OCI-LY3 (cell line): ENCODE results near the gene TASOR.

ENCODE experiments used
- H2AFZ ChIP-seq: fragments of 200-600, 300-600 bp; shearing (Covaris generic); 2 replicates; pipeline ENCODE4 v1.6.0; 2014; ENCODE audit warnings: antibody characterized with exemption, low read depth, low read length
- H3K27ac ChIP-seq: fragments of 200-600, 300-600 bp; sonication (generic); 2 replicates; pipeline ENCODE4 v1.5.1; 2014; ENCODE audit warnings: mild to moderate bottlenecking, low read length, moderate library complexity, mixed read lengths
- H3K27me3 ChIP-seq: fragments of 200-600, 300-600 bp; sonication (generic); 2 replicates; pipeline ENCODE4 v1.6.1; 2014; ENCODE audit warnings: low read depth, low read length, mixed read lengths
- H3K36me3 ChIP-seq: fragments of 200-600, 300-600 bp; sonication (generic); replicated peaks from 2 replicates; pipeline ENCODE3; 2014; ENCODE audit warnings: low read depth, low read length, mixed read lengths
- H3K4me1 ChIP-seq: fragments of 300-600, 200-600 bp; sonication (generic); 2 replicates; pipeline ENCODE4 v1.6.1; 2014; ENCODE audit warnings: low read length, mixed read lengths
- H3K4me2 ChIP-seq: fragments of 200-600, 300-600 bp; sonication (generic); 2 replicates; pipeline ENCODE4 v1.6.1; 2014; ENCODE audit warnings: low read length, mixed read lengths
- H3K4me3 ChIP-seq: fragments of 300-600, 200-600 bp; sonication (generic); 2 replicates; pipeline ENCODE4 v1.5.1; 2014; ENCODE audit warnings: antibody characterized with exemption, mild to moderate bottlenecking, low read length, moderate library complexity
- H3K79me2 ChIP-seq: fragments of 300-600, 200-600 bp; shearing (Covaris generic); 2 replicates; pipeline ENCODE4 v1.6.1; 2014; ENCODE audit warnings: mild to moderate bottlenecking, low read length, mixed read lengths
- H3K9ac ChIP-seq: fragments of 300-600, 200-600 bp; shearing (Covaris generic); 2 replicates; pipeline ENCODE4 v1.6.0; 2014; ENCODE audit warnings: mild to moderate bottlenecking, low read length, moderate library complexity
- H3K9me3 ChIP-seq: fragments of 200-600, 300-600 bp; shearing (Covaris generic); 2 replicates; pipeline ENCODE4 v1.6.1; 2014; ENCODE audit warnings: low read length, mixed read lengths; ENCODE audit not compliant: insufficient read depth
- H4K20me1 ChIP-seq: fragments of 200-600, 300-600 bp; sonication (generic); 2 replicates; pipeline ENCODE4 v1.6.1; 2016; ENCODE audit warnings: low read length, mixed read lengths; ENCODE audit not compliant: insufficient read depth
- EZH2phosphoT487 ChIP-seq: fragments of 200-600 bp; shearing (Covaris generic); IDR thresholded peaks from 2 replicates; pipeline ENCODE4 v1.6.1; 2018; ENCODE audit warnings: antibody characterized with exemption, mixed run types, low read depth
- TF ChIP-seq, protein P1 (sequence below): fragments of 200-600, 300-600 bp; sonication (generic); IDR thresholded peaks from 2 replicates; pipeline ENCODE4 v1.5.1; 2014; ENCODE audit warnings: antibody characterized with exemption, low read length, low read depth

Gene TASOR

DNA sequence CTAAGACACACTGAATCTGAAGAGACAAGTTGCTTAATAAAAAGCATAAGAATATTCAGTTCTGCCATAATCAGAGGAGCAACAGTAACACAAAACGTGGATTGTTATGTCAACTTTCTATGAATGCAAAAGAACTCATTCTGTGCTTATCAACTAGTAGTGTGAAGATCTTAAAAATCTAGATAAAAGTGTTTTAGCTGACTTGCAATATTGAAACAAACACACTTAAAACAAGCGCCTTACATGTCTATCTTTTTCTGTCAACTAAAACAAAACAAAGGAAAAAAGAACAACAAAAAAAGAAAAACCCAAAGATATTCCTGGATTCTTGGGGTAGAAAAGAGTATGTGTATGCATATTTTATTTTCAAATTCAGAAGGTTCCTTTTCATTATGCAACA lies 37.7 kb downstream of the TASOR start:
- Histone ChIP-seq H3K27me3 (no peaks in the 10 kb centered on the region), H3K4me1 (peaks cover 6% of the 10 kb centered on the region; the same call in 1 of the 2 replicates), H4K20me1 (peaks cover 13% of the 10 kb centered on the region), H3K79me2 (peaks cover 9% of the 10 kb centered on the region; the same call in 1 of the 2 replicates), H3K4me3 (no peak overlapping the region), H3K4me2 (no peak overlapping the region), H3K27ac (no peak overlapping the region), H2AFZ (no peak overlapping the region), H3K9ac (no peak overlapping the region), H3K36me3 (peaks cover 62% of the 10 kb centered on the region), H3K9me3 (no peaks in the 10 kb centered on the region)
- TF ChIP-seq EZH2phosphoT487, result no peak
- TF ChIP-seq, protein P1, sequence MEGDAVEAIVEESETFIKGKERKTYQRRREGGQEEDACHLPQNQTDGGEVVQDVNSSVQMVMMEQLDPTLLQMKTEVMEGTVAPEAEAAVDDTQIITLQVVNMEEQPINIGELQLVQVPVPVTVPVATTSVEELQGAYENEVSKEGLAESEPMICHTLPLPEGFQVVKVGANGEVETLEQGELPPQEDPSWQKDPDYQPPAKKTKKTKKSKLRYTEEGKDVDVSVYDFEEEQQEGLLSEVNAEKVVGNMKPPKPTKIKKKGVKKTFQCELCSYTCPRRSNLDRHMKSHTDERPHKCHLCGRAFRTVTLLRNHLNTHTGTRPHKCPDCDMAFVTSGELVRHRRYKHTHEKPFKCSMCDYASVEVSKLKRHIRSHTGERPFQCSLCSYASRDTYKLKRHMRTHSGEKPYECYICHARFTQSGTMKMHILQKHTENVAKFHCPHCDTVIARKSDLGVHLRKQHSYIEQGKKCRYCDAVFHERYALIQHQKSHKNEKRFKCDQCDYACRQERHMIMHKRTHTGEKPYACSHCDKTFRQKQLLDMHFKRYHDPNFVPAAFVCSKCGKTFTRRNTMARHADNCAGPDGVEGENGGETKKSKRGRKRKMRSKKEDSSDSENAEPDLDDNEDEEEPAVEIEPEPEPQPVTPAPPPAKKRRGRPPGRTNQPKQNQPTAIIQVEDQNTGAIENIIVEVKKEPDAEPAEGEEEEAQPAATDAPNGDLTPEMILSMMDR, result no peak

DNA sequence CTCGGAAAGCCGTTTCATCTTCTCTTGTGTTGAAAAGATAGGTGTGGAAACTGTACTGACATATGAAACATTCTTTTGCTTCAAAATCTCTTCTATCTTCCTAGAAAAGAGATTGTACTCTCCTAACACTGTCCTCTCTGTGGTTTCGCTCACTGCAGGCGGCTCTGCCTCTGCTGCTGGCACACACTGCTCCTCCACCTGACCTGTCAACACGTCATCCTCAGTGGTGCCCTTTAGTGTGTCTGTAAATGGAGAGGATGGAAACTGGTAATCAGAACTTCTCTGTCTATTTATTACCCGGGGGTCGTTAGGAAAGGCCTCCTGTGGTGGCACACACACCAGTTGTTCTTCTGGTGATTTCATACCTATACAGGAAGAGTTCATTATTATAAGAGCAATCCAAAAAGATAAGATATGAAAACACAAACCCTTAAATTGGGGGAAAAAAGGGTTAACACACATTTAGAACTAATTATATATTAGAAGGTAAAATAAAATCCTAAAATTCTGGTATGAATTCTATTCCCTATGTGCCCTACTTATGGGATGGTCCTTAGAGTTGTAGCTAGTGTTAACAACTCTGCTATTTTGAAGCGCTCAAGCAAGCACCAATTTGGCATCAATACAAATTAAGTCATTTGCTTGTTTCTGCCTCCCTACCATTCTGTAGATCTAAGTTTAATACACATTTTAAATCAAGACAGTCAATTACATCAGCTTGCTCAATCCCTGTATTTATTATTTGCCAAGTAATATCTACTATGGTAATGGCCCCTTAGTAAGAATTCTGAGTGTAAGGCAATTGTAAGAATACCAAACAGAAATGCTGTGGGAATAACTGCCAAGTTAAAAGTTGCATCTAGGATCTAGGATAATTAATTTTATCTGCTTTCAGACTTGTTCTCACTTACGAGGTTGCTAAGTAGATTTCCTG lies 49.2 kb downstream of the TASOR start:
- no peaks in the 10 kb centered on the region for H3K27me3 ChIP-seq
- H3K4me1 ChIP-seq, result no peaks in the 10 kb centered on the region
- no peak overlapping the region for H3K27ac ChIP-seq
- H4K20me1 ChIP-seq, result no peaks in the 10 kb centered on the region
- H3K79me2 ChIP-seq, result no peaks in the 10 kb centered on the region
- H3K9ac ChIP-seq, result no peak overlapping the region
- no peak overlapping the region for H2AFZ ChIP-seq
- peaks cover 53% of the 10 kb centered on the region for H3K36me3 ChIP-seq
- H3K4me3 ChIP-seq, result no peak overlapping the region
- TF ChIP-seq, protein P1, result no peak
- no peak overlapping the region for H3K4me2 ChIP-seq
- H3K9me3 ChIP-seq, result no peaks in the 10 kb centered on the region
